ENCODE results near the gene CHCHD3.
"Not testable (repeated sequence)": the region's sequence is repeated elsewhere in the genome, so short reads cannot be mapped to it uniquely, and the experiment has no call there.

Gene CHCHD3

DNA sequence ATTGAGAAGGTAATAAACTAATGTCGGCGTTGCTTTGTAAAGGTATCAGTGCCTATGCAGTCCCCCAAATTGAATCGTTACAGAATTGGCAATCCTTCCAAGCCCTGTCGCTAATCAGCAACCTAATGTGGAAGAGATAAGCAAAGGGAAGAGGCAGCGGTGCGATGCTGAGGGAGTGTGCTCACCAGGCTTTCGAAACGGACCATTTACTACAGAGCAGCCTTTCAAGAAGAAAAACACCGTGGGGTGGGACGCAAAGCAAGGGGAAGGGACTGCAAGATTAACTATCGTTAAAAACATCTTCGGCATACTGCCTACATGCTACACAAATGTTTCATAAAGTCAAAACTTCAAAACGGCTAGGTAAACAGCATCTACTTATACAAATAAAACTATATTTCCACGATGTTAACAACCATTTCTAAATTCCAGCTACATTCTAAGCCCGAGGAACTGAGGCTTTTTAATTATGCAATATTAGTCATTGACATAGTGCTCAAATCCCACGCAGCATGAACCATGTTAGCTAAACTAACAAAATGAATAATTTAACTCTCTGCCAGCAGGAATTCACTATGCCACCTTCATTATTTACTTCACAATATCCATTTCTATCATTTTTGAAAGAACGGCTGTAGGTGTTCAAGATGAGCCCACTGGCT is 85.2 kb downstream of the CHCHD3 start:
- no peaks in the 10 kb centered on the region for H3K27me3 Mint-ChIP-seq

DNA sequence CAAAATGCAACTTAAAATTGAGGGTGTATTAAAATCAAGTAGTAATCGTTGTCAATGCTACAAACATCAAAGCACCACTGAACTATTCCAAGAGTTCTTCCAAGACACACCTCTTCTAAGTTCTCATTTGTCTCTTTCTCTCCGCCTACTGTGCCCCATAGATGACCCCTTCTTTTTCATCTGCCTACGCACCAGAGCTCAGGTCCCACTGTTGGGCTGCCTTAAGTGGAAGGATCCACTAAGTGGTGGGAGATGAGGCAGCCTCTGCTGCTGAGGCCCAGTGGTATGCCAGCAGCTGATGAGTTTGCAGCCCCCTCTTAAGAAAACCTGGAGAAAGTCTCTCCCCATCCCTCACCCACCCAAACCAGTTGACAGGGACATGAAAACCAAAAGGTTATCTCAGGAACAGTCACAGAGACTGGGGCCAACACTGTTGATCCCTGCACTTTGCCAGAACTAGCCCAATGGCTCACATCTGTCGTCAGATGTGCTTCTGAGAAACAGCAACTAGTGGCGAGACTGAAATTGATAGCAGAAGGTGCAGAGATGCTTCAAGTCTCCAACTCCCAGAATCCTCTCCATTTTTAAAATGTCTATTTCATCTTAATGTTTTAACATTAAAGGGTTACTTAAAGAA is 88.4 kb downstream of the CHCHD3 start:
- peaks cover 5 to 15% of the 10 kb centered on the region in 2 donors for H3K36me3 Mint-ChIP-seq
- H3K4me3 Mint-ChIP-seq = no peak overlapping the region
- no peak overlapping the region for H3K27ac Mint-ChIP-seq
- H3K4me1 Mint-ChIP-seq = peaks cover 7 to 40% of the 10 kb centered on the region in 2 donors
- ATAC-seq (replicated peaks) (no peak), DNase-seq (no peak)
- H3K9me3 Mint-ChIP-seq = no peaks in the 10 kb centered on the region
- H3K27me3 Mint-ChIP-seq = no peaks in the 10 kb centered on the region

More for the DNA sequence above, 85.2 kb downstream of the CHCHD3 start:
- no peak overlapping the region for H3K4me3 Mint-ChIP-seq
- no peaks in the 10 kb centered on the region for H3K9me3 Mint-ChIP-seq
- DNase-seq = no peak
- H3K27ac Mint-ChIP-seq = no peak overlapping the region
- peaks cover 6 to 44% of the 10 kb centered on the region in 2 donors for H3K4me1 Mint-ChIP-seq
- ATAC-seq (replicated peaks) = no peak
- peaks cover 3 to 12% of the 10 kb centered on the region in 2 donors for H3K36me3 Mint-ChIP-seq

DNA sequence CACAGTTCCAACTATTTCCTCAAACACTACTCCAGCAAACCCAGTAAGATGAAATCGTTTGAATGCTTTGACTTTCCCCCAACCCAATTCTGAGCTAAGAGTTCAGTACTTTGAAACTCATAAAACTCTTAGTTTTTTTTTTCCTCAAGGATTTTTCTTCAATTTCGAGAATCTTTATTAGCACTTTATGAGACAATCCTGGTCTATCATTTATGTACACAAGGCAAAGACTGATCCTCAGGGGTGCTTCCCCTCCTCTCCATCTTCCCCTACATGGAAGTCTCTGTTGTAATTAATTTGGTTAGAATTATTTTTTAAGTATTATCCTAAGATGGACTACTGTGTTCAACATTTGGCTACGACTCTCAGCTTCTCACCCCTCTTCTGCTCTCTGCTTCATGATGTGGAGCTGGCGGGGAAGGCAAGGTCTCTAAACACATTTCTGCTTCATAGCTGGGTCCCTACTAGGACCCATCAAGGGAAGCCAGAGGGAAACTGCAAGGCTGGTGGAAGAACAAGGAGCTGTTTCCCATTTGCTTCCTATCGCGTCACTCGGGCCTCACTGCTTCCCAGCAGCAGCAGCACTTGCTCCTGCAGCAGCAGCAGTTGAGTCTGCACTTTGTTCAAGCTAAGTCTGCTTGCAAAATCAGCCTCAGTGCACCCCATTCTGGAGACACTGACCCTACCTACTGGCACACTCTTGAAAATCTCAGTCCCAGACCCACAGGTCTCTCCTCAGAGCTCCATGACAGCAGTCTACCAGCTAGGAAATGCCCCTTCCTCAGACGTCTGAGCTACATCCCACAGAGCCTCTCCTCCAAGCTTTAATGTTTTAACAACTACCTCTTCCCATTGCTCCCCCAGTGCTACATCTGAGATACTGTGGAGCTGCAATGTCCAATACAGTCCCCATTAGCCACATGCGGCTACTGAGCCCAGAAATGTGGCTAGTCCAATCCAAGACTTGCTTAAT is 90.0 kb downstream of the CHCHD3 start:
- no peak for DNase-seq
- Mint-ChIP-seq H3K36me3 (peaks cover 12 to 21% of the 10 kb centered on the region in 2 donors), H3K27me3 (no peaks in the 10 kb centered on the region), H3K27ac (no peak overlapping the region), H3K9me3 (no peaks in the 10 kb centered on the region), H3K4me1 (peaks cover 7 to 40% of the 10 kb centered on the region in 2 donors), H3K4me3 (no peak overlapping the region)
- no peak for ATAC-seq (replicated peaks)

DNA sequence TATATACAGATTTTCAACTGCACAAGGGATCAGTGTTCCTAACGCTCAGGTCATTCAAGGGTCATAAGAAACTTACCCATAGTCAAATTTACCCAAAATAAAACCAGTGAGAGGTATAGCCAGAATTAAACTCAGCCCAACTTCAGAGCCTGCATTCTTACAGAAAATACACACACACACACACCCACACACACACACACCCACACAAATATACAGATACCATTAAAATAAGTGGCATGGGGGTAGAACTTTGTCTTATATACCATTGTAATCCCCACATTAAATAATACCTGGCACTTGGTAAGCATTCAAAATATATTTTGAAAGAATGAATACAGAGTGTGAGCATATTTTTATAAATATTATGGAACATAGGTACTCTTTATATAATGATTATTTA is 93.8 kb downstream of the CHCHD3 start:
- ATAC-seq (replicated peaks) = no peak
- peaks cover 10 to 13% of the 10 kb centered on the region in 2 donors for H3K36me3 Mint-ChIP-seq
- H3K4me1 Mint-ChIP-seq = peaks cover 6 to 15% of the 10 kb centered on the region in 2 donors
- no peaks in the 10 kb centered on the region for H3K27me3 Mint-ChIP-seq
- no peak overlapping the region for H3K27ac Mint-ChIP-seq
- DNase-seq = no peak
- H3K9me3 Mint-ChIP-seq = no peaks in the 10 kb centered on the region
- no peak overlapping the region for H3K4me3 Mint-ChIP-seq

DNA sequence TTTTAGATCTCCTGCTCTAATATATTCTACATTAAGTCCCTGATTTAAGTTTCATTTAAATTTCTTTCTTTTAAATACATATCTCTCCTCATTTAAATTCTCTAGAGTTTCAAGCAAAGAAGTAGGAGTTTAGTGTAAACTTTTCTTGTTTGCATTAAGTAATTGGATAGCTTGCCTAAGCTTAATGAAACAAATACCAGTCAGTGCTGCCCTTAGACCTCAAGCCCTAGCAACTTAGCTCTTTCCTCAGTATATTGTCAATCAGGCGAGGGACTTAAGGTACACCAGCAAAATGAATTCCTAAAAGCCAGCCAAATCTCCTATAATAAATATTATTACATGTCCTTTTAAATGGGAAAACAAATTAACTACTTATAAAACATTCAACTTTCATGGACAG is 101.5 kb downstream of the CHCHD3 start:
- peaks cover 0 to 6% of the 10 kb centered on the region in 2 donors for H3K36me3 Mint-ChIP-seq
- peaks cover 10 to 27% of the 10 kb centered on the region in 2 donors for H3K4me1 Mint-ChIP-seq
- DNase-seq (no peak), ATAC-seq (replicated peaks) (no peak)
- no peak overlapping the region for H3K4me3 Mint-ChIP-seq
- H3K9me3 Mint-ChIP-seq = no peaks in the 10 kb centered on the region
- H3K27ac Mint-ChIP-seq = no peak overlapping the region
- no peaks in the 10 kb centered on the region for H3K27me3 Mint-ChIP-seq

DNA sequence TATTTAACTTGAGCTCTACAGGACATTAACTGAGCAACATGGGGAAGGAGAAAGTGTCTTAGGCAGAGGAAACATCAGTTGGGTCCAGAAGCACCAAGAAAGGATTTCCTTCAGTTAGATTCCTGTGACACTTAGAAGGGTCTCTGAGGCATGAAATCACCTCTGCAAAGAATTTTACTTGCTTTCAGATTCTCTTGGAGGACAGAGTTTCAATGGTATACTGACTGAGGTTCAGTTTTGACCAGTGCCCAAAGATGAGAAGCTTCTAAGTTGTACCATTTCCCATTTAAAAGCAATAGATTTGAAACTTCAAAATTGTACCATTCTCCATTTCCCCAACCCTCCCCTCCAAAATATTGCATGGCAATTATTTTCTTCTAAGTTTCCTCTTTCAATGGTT is 102.4 kb downstream of the CHCHD3 start:
- DNase-seq = no peak
- Mint-ChIP-seq H3K27me3 (no peaks in the 10 kb centered on the region), H3K9me3 (no peaks in the 10 kb centered on the region), H3K4me3 (no peak overlapping the region), H3K27ac (no peak overlapping the region), H3K4me1 (peaks cover 10 to 29% of the 10 kb centered on the region in 2 donors), H3K36me3 (peaks cover 0 to 12% of the 10 kb centered on the region in 2 donors)
- no peak for ATAC-seq (replicated peaks)

DNA sequence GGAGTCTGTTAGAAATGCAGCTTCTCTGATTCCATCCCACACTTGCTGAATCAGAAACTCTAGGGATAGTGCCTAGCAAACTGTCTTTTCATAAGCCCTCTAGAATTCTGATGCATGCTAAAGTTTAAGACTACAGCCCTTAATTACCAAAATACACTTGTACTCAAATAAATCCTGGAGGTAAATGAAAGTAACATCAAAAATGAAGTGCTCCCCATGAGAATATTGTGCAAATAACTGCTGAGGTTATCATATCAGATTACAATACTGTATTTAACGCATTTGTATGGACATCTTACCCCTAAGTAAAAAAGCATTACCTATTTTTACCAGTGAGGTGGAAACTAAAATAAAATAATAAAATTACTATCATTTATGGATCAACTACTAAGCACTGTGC is 104.7 kb downstream of the CHCHD3 start:
- peaks cover 16 to 34% of the 10 kb centered on the region in 2 donors for H3K36me3 Mint-ChIP-seq
- no peak for DNase-seq
- no peak overlapping the region for H3K27ac Mint-ChIP-seq

DNA sequence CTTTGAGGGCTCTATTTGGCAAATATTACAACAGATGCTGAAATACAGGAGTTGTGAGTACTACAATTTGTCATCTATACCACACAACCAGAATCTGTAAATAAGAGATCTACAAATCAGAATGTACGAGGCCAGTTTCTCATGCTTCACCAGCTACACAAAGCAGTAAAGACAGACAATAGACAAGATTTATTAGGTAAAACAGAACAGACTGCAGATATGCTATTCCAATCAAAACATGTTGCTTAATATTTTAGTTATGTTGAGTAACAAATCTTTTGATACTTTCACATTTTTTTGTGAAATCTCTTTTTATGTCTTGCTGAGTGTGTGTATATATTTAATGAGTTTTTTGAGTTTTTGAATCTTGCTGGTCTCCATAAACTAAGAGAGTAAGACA is 109.1 kb downstream of the CHCHD3 start:
- no peak overlapping the region for H3K27ac Mint-ChIP-seq

More for the DNA sequence above, 104.7 kb downstream of the CHCHD3 start:
- no peak for ATAC-seq (replicated peaks)
- no peaks in the 10 kb centered on the region for H3K9me3 Mint-ChIP-seq
- H3K4me3 Mint-ChIP-seq = no peak overlapping the region
- H3K27me3 Mint-ChIP-seq = no peaks in the 10 kb centered on the region
- H3K4me1 Mint-ChIP-seq = peaks cover 12 to 29% of the 10 kb centered on the region in 2 donors

DNA sequence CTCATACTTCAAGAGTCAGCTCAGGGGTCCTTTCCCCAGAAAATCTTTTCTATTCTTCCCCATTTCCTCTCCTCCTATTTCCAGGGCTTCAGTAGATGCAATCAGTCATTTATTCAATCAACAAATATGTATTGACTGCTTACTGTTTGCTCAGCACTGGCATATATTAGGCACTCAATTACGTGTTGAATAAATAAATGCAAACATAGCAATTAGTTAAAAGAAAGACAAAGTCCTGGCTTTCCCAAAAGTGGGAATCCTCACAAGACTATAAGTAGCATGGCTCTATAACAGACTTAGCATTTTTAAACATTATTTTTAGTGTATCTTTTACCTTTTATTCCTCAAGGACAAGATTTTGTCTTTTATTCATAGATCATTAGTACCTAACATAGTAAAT is 111.6 kb downstream of the CHCHD3 start:
- H3K4me1 Mint-ChIP-seq = peaks cover 10 to 20% of the 10 kb centered on the region in 2 donors
- no peaks in the 10 kb centered on the region for H3K9me3 Mint-ChIP-seq
- no peaks in the 10 kb centered on the region for H3K27me3 Mint-ChIP-seq
- no peak overlapping the region for H3K27ac Mint-ChIP-seq
- DNase-seq (no peak), ATAC-seq (replicated peaks) (no peak)
- no peak overlapping the region for H3K4me3 Mint-ChIP-seq
- H3K36me3 Mint-ChIP-seq = peaks cover 19 to 42% of the 10 kb centered on the region in 2 donors

More for the DNA sequence above, 109.1 kb downstream of the CHCHD3 start:
- ATAC-seq (replicated peaks) = no peak
- H3K27me3 Mint-ChIP-seq = no peaks in the 10 kb centered on the region
- no peak for DNase-seq
- no peaks in the 10 kb centered on the region for H3K9me3 Mint-ChIP-seq
- no peak overlapping the region for H3K4me3 Mint-ChIP-seq
- H3K36me3 Mint-ChIP-seq = peaks cover 19 to 47% of the 10 kb centered on the region in 2 donors
- H3K4me1 Mint-ChIP-seq = peaks cover 12 to 23% of the 10 kb centered on the region in 2 donors

DNA sequence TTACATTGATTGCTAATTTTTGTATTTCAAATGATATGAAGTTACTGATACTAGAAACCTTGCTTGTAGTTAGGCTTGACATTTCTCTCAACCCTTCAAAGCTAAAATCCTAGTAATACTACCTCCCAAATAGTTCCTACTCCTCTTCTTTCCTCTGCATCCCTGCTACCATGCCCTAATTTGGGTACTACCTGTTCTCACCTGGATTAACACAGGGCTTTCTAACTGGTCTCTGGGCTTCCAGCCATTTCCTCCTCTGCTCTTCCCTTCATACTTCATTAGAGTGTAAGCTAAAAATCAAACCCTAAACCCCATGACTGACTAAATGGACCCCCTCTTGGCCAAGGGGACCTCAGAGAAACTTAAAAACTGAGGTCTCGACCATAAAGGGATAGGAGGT is 112.4 kb downstream of the CHCHD3 start:
- no peak overlapping the region for H3K4me3 Mint-ChIP-seq
- peaks cover 19 to 35% of the 10 kb centered on the region in 2 donors for H3K36me3 Mint-ChIP-seq
- peaks cover 12 to 25% of the 10 kb centered on the region in 2 donors for H3K4me1 Mint-ChIP-seq
- no peaks in the 10 kb centered on the region for H3K9me3 Mint-ChIP-seq
- no peaks in the 10 kb centered on the region for H3K27me3 Mint-ChIP-seq
- H3K27ac Mint-ChIP-seq = no peak overlapping the region
- DNase-seq (no peak), ATAC-seq (replicated peaks) (no peak)

DNA sequence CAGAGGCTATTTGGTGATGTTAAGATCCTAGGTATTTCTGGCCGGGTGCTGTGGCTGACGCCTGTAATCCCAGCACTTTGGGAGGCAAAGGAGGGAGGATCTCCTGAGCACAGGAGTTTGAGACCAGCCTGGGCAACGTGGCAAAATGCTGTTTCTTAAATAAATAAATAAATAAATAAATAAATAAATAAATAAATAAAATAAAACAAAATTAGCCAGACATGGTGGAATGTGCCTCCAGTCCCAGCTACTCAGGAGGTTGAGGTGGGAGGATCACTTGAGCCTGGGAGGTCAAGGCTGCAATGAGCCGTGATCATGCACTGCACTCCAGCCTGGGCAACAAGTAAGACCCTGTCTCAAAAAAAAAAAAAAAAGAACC is 114.4 kb downstream of the CHCHD3 start:
- not testable (repeated sequence) for H3K27me3 Mint-ChIP-seq; DNase-seq; H3K4me3 Mint-ChIP-seq; ATAC-seq (replicated peaks); H3K9me3 Mint-ChIP-seq; H3K27ac Mint-ChIP-seq
- peaks cover 11 to 25% of the 10 kb centered on the region in 2 donors for H3K4me1 Mint-ChIP-seq
- peaks cover 4 to 18% of the 10 kb centered on the region in 2 donors for H3K36me3 Mint-ChIP-seq

DNA sequence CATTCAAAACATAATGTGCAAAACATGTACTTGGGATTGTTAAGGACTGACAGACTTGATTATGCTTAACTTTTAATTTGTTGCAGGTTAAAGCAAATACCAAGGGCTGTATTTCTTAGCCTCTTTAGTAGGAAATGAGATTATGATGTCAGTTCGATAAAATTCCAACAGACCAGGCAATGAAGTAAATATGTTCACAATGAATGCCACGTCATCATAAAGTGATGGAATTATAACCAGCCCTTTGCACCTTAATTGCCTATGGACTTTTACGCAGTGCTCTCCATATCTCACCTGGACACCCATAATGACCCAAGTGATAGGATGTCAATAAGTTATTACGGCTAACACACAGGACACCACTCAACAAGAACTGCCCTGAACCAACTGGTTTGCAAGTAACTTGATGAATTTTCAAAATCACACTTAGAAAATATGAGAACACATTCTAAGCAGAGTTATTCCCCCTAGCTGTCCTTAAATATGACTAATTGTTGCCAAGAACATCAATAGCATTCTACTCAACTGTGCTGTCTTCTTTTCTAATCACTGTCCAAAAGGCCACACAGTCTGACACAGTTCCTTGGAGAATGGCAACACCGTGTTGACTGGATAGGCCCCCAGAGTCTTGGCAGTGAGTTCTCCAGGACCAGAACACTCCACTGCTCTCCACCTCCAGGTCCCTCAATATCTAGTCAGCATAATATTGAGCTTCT is 115.0 kb downstream of the CHCHD3 start:
- DNase-seq (no peak), ATAC-seq (replicated peaks) (no peak)
- no peaks in the 10 kb centered on the region for H3K27me3 Mint-ChIP-seq
- H3K36me3 Mint-ChIP-seq = peaks cover 3 to 17% of the 10 kb centered on the region in 2 donors
- no peak overlapping the region for H3K27ac Mint-ChIP-seq
- H3K4me3 Mint-ChIP-seq = no peak overlapping the region
- H3K9me3 Mint-ChIP-seq = no peaks in the 10 kb centered on the region
- peaks cover 11 to 25% of the 10 kb centered on the region in 2 donors for H3K4me1 Mint-ChIP-seq

DNA sequence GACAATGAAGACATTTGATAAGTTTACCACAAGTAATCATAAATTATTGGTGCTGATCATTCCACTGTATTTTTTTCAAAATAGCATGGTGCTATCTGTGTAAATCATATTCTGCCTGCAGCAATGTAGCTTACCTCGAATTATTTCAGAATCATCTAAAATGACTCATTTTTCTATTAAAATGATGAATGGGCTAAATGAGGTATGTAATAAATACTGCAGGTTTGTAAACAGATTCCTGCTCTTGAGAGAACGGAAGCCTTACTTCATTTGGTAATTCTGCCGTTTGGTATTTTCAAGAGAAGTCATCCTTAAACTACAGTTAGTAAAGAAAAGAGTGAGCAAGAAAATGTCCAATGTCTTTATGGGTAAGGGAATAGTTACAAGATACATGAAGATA is 115.9 kb downstream of the CHCHD3 start:
- ATAC-seq (replicated peaks) (no peak), DNase-seq (no peak)
- Mint-ChIP-seq H3K27ac (no peak overlapping the region), H3K27me3 (no peaks in the 10 kb centered on the region), H3K4me3 (no peak overlapping the region), H3K36me3 (peaks cover 3 to 19% of the 10 kb centered on the region in 2 donors), H3K4me1 (peaks cover 11 to 25% of the 10 kb centered on the region in 2 donors), H3K9me3 (peaks cover 0 to 2% of the 10 kb centered on the region in 2 donors)

DNA sequence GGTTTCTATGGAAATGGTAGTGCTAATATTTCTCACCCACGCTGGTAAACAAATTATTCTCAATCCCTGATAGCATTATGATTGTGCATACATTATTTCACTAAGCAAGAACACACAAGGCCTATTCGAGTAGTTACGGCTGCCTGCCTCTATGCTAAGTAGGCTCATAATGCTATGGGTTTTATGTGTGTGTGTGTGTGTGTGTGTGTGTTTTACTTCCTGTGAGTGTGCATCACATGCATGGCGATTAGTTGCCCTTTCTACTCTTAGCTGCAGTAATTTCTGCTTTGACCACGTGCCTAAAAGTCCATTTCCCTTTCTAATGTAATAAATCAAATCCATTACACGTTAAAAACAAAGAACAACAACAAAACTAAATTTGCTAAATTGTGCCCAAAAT is 117.0 kb downstream of the CHCHD3 start:
- Mint-ChIP-seq H3K36me3 (peaks cover 6 to 27% of the 10 kb centered on the region in 2 donors), H3K4me1 (peaks cover 11 to 19% of the 10 kb centered on the region in 2 donors), H3K27ac (peak overlapping the region; percentile 14), H3K4me3 (no peak overlapping the region), H3K27me3 (no peaks in the 10 kb centered on the region), H3K9me3 (peaks cover 0 to 2% of the 10 kb centered on the region in 2 donors)
- DNase-seq (no peak), ATAC-seq (replicated peaks) (peak in 1 of 2 donors; percentile 62)

All from stimulated activated naive B cell treated with anti-CD40 and anti-IgM and Interleukin-4, amounts not matched to agents 10 μg/mL and 1 μg/mL and 100 μg/mL, for 72 hours (primary cell).